Measurements from ENCODE around the gene MAP4K2.

Gene MAP4K2

GRCh38 chr11:64792482-64792881 lies 10.5 kb downstream of the MAP4K2 start:
- no peak for DNase-seq (ENCODE audit: low read depth in 2 of 2)

DNA sequence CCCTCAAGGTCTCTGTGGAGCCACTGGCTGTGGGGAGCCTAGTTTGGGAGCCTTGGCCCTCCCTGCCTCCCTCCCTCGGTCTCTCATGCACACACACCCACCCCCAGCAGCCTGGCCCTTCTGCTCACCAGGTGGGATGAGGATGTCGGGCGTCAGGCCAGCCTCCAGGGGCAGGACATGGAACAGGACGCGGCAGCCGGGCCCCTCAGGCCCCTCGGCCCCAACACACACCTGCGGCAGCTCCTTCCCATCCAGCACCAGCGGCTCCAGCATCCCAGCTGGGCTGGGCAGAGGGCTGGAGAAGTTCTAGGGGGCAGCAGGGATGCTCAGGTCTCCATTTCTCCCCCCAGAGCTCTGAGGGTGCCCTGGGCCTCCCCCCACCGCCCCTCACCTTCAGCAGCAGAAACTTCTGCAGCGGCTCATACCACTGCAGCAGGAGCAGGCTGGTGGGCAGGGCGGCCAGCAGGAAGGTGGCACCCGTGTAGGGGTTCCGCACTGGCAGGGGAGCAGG lies 11.2 kb downstream of the MAP4K2 start:
- DNase-seq (ENCODE audit: low read depth in 2 of 2): no peak

DNA sequence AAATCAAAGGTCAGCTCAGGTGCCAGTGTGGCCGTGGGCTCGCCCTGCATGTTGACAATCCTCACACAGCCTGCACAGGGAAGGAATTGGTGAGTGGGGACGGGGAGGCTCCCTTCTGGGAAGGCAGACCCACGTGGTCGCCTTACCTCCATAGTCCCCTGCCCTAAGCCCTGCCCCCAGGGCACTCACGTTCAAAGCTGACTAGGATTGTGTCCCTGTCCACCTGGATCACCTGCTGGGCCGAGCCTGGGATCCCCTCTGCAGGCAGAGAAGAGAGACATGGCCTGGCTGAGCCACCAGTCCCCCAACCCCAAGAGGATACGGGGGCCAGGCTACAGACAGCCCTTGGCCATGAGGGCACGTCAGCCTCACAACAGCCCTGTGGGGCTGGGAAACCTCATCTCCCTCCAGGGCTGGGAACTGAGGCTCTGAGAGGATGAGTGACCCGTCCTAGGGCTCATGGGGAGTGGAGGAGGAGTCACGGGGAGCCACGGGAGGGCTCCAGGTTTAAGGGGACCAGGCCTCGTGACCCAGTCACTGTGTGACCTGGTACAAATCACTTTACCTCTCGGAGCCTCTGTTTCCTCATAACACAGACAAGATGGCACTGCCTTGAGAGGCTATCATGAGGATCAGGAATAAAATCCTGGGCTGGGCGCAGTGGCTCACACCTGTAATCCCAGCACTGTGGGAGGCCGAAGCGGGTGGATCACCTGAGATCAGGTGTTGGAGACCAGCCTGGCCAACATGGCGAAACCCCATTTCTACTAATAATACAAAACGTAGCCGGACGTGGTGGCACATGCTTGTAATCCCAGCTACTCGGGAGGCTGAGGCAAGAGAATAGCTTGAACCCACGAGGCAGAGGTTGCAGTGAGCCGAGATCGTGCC lies 12.6 kb downstream of the MAP4K2 start:
- DNase-seq (ENCODE audit: low read depth in 2 of 2): no peak

DNA sequence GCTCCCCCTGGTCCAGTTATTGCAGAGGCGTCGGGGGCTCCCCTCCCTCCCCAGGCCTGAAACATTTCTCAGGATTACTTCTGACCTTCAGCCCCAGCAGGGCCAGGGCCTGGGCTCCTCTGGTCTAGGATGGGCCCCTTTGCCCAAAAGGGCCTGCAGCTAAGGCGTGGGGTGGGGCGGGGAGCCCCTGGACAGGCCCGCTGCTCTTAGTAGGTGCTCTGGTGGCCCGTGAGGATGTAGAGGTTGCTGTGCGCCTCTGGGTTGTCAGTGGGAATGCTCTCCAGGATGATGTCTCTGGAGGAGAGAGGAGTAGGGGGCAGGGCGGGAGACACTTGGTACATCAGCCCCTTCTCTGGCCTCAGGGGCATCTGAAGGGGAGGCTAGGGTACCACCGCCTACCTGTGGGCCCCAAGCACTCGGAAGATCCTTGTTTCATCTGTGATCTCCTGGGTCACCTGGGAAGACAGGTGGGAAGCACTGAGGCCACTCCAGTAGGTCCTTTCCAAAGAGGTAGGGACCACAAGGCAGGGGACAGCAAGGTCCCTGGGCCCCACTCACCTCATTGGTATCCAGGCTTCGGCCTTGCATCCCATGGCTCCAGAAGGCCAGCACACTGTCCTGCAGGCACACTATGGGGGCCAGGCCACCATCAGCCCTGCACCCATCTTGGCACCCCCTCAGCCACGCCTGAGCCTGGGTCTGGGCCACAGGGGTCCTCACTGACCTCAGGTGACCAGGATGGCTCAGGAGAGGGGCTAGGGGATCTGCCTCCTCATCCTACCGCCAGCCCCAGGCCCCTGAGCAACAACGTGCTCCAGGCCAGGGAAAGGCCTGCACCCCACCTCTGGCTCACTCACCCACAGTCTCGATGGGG lies 13.4 kb downstream of the MAP4K2 start:
- DNase-seq (ENCODE audit: low read depth in 2 of 2): no peak

DNA sequence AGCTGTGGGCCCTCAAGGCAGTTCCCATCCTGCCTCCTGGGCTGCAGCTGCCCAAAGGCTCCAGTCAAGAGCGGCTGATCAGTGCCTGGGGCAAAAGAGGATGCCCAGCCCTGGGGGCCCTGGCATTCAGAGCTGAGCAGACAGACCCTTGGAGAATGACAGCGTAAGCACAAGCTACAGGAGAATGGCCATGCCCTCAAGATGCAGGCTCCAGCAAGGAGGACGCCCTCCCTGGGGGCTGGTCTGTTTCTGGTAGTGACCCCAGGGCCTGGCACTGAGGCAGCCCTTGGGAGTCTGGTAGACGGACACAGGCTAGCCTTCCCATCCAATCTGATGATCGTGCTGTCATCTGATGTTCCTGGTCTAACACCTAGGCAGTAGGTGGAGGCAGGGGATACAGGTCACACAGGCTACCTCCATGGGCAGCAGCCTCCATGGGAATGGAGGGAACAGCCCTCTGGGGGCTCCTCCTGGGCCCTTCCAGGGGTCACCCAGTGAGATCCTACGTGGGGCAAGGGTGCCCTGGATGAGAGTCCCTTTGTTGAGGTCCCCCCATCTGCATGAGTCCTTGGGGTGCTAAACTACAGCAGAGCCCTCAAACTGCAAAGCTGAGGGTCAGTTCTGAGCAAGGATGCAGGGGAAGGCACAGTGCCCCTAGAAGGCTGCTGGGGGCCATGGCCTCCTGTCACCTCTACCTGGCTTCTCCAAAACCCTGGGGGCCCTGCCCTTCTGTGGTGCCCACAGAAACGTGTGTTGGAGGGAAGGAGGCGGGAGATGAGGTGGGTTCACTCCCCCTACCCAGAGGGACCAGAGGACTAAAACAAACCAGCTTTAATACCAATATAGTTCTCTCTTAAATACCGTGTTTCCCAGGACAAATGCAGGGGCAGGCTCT lies 14.4 kb downstream of the MAP4K2 start:
- no peak for DNase-seq (ENCODE audit: low read depth in 2 of 2)

DNA sequence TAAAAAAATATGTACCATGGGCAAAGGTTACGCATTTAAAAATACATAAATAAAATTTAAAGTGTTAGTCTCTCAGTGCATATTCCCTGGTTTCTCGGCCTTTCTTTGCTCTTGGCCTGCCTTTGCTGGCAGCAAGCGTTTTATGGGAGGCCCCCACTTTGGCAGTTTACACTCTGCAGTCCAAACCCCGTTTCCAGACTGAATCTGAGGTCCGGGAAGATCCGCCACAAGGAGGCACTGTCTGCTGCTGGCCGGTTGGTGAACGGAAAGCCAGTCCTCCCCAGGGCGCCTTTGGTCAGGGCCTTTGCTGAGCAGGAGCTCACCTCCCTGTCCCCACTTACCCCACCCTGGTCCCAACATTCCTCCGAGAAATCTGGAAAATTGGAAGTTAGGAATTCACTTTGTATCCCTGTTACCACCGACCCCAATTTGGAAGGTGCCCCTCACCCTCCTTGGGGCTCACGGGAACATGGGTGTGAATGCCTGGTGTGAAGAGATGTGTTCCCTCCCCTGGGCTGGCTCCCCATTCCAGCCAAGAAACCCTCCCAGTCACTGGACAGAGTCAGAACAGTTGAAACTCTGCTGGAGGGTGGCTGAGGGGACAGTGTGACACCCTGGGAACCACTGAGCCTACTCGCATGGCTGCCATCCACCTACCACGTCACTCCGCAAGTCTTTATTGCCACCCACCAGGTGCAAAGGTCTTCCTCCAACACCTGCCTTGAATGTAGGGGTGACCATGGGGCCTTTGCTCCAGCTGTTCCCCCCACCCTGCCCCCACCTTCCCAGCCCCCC lies 15.3 kb downstream of the MAP4K2 start:
- peak; percentile 40 to 48 for DNase-seq (ENCODE audit: low read depth in 2 of 2)

- no peak for DNase-seq (ENCODE audit: low read depth in 2 of 2)
These were observed 16.7 kb downstream of the MAP4K2 start for GRCh38 chr11:64786308-64786707.

GRCh38 chr11:64784813-64785581 lies 18.0 kb downstream of the MAP4K2 start:
- DNase-seq (ENCODE audit: low read depth in 2 of 2): no peak

GRCh38 chr11:64778473-64779298 lies 24.3 kb downstream of the MAP4K2 start, which contains the start of gene SF1:
SF1 (minus strand) TSS chr11:64778542; CDS start chr11:64778392, 150 bp downstream.
- DNase-seq (ENCODE audit: low read depth in 2 of 2): peak; percentile 95 to 98

DNA sequence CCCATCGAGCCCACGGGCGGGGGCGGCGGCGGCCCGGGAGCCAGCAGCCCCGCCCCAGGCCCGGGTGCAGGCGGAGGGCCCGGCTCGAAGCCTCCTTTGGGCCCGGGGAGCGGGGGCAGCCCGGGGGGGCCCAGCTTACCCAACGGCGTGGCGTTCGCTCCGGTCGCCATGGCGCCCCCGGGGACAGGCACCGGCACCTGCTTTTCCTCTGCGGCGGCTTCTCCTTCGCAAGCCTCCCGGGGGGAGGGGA lies 24.9 kb downstream of the MAP4K2 start:
- DNase-seq (ENCODE audit: low read depth in 2 of 2): no peak

DNA sequence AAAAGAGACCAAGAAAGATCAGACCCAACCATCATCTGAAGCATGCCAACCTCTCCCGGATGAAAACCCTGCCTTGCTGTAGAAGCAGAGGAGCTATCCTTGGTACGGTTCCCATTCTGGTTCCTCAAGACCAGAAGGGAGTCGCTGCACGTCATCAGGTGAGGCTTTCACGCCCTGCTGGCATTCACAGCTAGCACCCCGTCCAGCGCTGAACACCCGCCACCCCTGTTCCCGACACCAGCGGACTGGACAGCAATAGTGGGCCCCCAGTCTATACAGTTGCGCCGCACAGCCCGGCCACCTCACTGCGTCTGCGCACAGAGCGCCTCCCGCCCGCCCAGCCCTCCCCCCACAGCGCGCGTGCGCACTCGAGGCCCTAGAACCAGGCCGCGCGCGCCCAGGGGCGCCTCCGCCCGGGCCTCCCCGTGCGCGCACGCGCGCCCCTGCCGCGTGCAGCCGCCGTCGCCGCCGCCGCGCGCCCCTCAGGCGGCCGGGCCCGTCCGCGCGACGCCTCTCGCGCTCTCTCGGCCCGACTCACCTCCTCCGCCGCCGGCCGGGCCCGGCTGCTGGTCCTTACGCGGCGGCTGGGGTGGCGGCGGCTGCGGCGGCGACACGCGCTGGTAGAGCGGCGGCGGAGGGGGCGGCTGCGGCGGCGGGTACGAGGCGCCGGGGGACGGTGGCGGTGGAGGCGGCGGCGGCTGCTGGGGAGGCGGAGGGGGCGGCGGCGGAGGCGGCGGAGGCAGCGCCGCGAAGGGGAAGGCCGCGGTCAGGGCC lies 25.4 kb downstream of the MAP4K2 start:
- peak; percentile 77 to 79 for DNase-seq (ENCODE audit: low read depth in 2 of 2)

DNA sequence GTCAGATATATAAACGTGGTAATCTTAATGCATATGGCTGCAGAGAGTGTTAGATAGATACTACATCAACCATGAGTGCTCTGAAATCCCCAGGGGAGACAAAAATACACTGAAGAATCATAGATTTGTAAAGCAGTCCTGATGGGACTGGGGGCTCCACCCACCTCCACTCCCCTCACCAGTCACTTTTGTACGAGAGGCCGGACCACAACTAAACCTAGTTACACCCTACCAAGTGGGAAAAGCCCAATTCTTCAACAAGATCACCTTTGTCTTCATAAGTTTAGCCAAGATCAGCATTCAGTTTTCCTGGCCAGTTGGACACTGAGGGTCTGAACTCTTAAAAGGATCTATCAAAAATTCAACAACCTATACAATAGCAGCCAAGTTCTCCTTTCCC lies 26.1 kb downstream of the MAP4K2 start:
- DNase-seq (ENCODE audit: low read depth in 2 of 2): no peak

GRCh38 chr11:64776425-64776824 lies 26.6 kb downstream of the MAP4K2 start:
- no peak for DNase-seq (ENCODE audit: low read depth in 2 of 2)

DNA sequence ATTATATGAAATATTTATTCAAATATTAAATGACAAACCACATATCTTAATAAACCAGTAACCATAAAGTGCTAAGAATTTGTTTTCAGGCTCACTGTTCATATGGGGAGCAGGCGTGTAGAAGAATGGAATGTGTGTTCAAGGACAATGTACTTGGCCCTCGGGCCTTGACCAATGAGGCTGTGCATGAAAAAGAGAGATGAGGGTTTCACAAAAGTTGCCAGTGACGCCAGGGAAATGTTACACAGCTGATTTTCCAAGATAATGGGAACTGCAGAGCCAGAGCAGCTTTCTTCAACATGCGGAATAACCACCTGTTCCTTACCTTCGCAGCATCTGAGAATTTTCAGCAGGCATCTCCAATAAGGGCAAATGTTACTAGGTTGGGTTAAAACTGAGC lies 28.9 kb downstream of the MAP4K2 start:
- no peak for DNase-seq (ENCODE audit: low read depth in 2 of 2)

DNA sequence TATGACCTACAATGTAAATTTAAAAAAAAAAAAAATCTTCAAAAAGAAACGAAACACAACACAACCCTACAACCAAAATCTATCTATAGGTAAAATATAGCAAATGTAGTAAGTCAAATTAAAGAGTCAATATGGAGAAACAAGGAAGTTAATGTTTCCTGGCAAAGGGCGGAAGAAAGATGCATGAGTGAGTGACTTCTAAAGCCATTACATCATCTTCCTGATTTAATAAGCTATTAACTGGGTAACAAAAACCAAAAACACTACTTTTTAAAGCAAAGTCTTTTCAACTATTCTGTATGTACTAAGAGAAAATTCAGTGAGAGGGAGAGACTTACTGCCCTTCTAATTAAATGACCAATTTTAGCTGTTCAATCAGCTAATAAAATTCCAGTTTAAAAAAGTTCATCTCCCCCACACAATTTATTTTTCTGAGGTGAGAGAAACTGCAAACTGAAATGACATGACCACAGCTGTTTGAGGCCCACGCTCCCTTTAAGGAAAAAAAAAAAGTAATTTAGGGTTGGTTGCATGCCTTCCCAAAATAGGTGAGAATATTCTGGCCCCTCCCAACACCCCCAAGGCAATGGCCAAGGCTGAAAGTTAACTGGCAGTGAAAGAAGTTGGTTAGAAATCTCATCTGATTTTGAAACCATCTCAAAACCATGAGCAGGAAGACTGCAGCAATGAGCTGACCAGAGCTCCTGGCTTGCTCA lies 30.6 kb downstream of the MAP4K2 start:
- no peak for DNase-seq (ENCODE audit: low read depth in 2 of 2)

DNA sequence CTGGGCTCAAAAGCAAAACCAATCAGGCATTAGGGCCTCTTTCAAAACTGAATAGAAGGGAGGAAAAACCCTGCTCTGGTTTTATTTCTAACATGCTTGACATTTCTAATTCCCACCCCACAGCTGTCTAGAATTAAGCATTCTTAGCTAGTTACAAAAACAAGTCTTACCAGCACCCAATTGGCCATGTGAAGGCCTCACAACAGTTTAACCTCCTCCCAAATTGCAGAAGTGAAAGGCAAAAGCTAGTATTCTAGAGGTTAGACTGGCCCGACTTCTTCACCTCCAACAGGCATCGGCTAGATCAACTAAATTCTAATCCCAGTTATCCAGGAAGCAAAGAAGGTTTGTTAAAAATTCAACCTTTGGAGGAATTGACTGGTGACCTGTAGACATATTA lies 31.2 kb downstream of the MAP4K2 start:
- no peak for DNase-seq (ENCODE audit: low read depth in 2 of 2)

DNA sequence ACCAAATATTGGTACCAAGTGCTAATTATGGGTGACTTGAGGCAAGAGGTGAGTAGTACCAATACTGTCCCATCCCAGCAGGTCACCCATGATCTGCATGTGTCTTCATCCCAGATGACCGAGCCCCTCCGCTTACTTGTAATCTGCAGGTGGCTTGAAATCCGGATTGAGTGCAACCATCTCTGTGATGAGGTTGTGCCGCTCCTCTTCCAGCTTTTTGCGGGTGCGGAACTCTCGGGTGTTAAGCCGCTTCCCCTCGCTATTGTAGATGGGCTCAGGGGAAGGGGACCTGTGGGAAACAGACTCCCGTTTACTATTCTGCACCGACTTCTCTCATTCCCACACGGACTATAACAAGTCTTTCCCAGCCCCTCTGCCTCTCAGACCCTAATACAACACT lies 32.9 kb downstream of the MAP4K2 start:
- no peak for DNase-seq (ENCODE audit: low read depth in 2 of 2)

GRCh38 chr11:64769283-64769682 lies 33.7 kb downstream of the MAP4K2 start:
- no peak for DNase-seq (ENCODE audit: low read depth in 2 of 2)

All from stimulated activated CD4-positive, alpha-beta T cell treated with anti-CD3 and anti-CD28 coated beads, Interleukin-1b, Interleukin-23, amount 100 ng/mL, for 4 hours (primary cell).